Nephron (organoid): Measurements from ENCODE around the gene OR4D1.
A peak's percentile ranks its signal among the peaks of the same experiment; 100 is the strongest.

Experiments used
- H3K27ac Mint-ChIP-seq, 3 experiments: 2 replicates each; pipeline ENCODE4 v1.8.0; 2020; ENCODE audit warnings: mixed read lengths in 3 of 3, mild to moderate bottlenecking in 2 of 3, moderate library complexity in 1 of 3
- H3K27me3 Mint-ChIP-seq: 2 replicates; pipeline ENCODE4 v1.8.0; 2021; ENCODE audit warnings: low read depth, mild to moderate bottlenecking, moderate library complexity, mixed read lengths
- H3K36me3 Mint-ChIP-seq: 2 replicates; pipeline ENCODE4 v1.8.0; 2020; ENCODE audit warnings: low read depth, mixed read lengths
- H3K4me1 Mint-ChIP-seq: 2 replicates; pipeline ENCODE4 v1.8.0; 2020; ENCODE audit warnings: mixed read lengths
- H3K4me3 Mint-ChIP-seq, 3 experiments: 2 replicates each; pipeline ENCODE4 v1.8.0; 2020; ENCODE audit warnings: mild to moderate bottlenecking in 3 of 3, mixed read lengths in 3 of 3, moderate library complexity in 2 of 3
- H3K9me3 Mint-ChIP-seq: 2 replicates; pipeline ENCODE4 v1.8.0; 2020; ENCODE audit warnings: mixed read lengths
- TF ChIP-seq, protein P1 (sequence below), 3 experiments: fragments of 200-600 bp; sonication (generic); IDR thresholded peaks; one replicate each; pipeline ENCODE4 v1.5.0; 2021; ENCODE audit warnings: antibody characterized with exemption in 3 of 3; ENCODE audit not compliant: unreplicated experiment in 3 of 3

Gene OR4D1

DNA sequence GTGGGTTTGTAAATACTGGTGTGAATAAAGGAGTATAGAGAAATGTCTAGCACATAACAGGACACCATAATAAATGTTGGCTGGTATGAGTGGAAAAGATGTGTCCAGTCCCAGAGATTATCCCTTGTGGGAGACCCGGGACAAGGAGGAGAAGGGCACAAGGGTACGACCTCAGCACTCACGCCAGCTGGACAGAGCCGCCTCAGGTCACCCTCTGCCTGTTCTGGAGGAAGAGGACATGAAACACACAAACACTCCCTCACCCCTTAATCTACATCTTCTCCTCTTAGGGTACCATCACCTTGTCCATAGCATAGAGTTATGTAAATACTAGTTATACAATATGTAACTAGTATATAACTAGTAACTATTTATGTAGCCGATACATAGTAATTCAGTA is 38.2 kb upstream of the OR4D1 start:
- Mint-ChIP-seq H3K9me3 (peaks cover 4% of the 10 kb centered on the region), H3K36me3 (no peaks in the 10 kb centered on the region), H3K27me3 (peaks cover 31% of the 10 kb centered on the region), H3K27ac (no peak overlapping the region), H3K4me1 (no peaks in the 10 kb centered on the region), H3K4me3 (no peak overlapping the region)
- TF ChIP-seq, protein P1, sequence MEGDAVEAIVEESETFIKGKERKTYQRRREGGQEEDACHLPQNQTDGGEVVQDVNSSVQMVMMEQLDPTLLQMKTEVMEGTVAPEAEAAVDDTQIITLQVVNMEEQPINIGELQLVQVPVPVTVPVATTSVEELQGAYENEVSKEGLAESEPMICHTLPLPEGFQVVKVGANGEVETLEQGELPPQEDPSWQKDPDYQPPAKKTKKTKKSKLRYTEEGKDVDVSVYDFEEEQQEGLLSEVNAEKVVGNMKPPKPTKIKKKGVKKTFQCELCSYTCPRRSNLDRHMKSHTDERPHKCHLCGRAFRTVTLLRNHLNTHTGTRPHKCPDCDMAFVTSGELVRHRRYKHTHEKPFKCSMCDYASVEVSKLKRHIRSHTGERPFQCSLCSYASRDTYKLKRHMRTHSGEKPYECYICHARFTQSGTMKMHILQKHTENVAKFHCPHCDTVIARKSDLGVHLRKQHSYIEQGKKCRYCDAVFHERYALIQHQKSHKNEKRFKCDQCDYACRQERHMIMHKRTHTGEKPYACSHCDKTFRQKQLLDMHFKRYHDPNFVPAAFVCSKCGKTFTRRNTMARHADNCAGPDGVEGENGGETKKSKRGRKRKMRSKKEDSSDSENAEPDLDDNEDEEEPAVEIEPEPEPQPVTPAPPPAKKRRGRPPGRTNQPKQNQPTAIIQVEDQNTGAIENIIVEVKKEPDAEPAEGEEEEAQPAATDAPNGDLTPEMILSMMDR (IDR thresholded peaks at IDR 0.05; ENCODE audit: unreplicated experiment in 3 of 3), result no peak

GRCh38 chr17:58111676-58112075 is 36.5 kb upstream of the OR4D1 start:
- peaks cover 4% of the 10 kb centered on the region for H3K9me3 Mint-ChIP-seq
- H3K36me3 Mint-ChIP-seq, result no peaks in the 10 kb centered on the region
- TF ChIP-seq, protein P1 (IDR thresholded peaks at IDR 0.05; ENCODE audit: unreplicated experiment in 3 of 3), result no peak
- H3K27ac Mint-ChIP-seq, result no peak overlapping the region
- H3K27me3 Mint-ChIP-seq, result peaks cover 45% of the 10 kb centered on the region
- H3K4me3 Mint-ChIP-seq, result no peak overlapping the region
- no peaks in the 10 kb centered on the region for H3K4me1 Mint-ChIP-seq

DNA sequence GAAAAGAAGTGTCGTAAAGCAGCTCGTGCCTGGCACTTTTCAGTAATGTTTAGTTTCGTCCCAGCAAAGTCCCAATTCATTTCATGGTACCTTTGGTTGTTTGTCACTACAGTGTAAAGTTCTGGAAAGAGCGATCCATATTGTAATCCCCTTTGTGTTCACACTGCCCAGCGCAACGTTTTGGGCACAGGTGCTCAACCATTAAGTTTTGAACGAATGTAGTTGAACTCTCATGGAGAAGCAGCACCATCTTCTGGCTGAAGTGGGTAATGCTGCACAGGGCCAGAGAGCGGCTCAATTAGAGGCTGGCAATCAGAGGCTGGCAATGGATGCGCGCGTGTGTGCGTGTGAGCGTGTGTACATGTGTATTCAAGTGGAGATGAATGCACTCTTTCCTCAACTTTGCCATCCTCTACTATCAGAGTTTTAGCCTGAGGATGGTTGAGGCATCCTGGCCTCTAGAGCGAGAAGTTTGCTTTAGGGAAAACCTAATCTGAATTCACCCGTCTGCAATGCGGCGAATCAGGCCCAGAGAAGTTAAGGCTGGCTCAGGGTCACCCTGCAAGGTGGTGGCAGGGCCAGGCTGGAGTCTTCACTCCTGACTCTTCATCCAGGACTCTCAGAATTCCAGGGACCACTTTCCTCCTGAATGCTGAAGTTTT is 35.1 kb upstream of the OR4D1 start:
- no peaks in the 10 kb centered on the region for H3K36me3 Mint-ChIP-seq
- peaks cover 46% of the 10 kb centered on the region for H3K27me3 Mint-ChIP-seq
- no peaks in the 10 kb centered on the region for H3K4me1 Mint-ChIP-seq
- H3K9me3 Mint-ChIP-seq, result no peaks in the 10 kb centered on the region
- no peak overlapping the region for H3K4me3 Mint-ChIP-seq
- H3K27ac Mint-ChIP-seq, result no peak overlapping the region
- TF ChIP-seq, protein P1 (IDR thresholded peaks at IDR 0.05; ENCODE audit: unreplicated experiment in 3 of 3), result peak; percentile 88 to 93 (median 91)

GRCh38 chr17:58113947-58114346 is 34.2 kb upstream of the OR4D1 start:
- Mint-ChIP-seq H3K9me3 (no peaks in the 10 kb centered on the region), H3K4me3 (no peak overlapping the region), H3K36me3 (no peaks in the 10 kb centered on the region), H3K27me3 (peaks cover 50% of the 10 kb centered on the region), H3K4me1 (no peaks in the 10 kb centered on the region), H3K27ac (no peak overlapping the region)
- TF ChIP-seq, protein P1 (IDR thresholded peaks at IDR 0.05; ENCODE audit: unreplicated experiment in 3 of 3), result no peak

GRCh38 chr17:58117382-58117781 is 30.8 kb upstream of the OR4D1 start:
- Mint-ChIP-seq H3K4me3 (no peak overlapping the region), H3K36me3 (no peaks in the 10 kb centered on the region), H3K27me3 (peaks cover 49% of the 10 kb centered on the region), H3K4me1 (no peaks in the 10 kb centered on the region), H3K27ac (no peak overlapping the region), H3K9me3 (no peaks in the 10 kb centered on the region)
- TF ChIP-seq, protein P1 (IDR thresholded peaks at IDR 0.05; ENCODE audit: unreplicated experiment in 3 of 3), result no peak

GRCh38 chr17:58119491-58119890 is 28.7 kb upstream of the OR4D1 start:
- TF ChIP-seq, protein P1 (IDR thresholded peaks at IDR 0.05; ENCODE audit: unreplicated experiment in 3 of 3), result no peak
- Mint-ChIP-seq H3K4me3 (no peak overlapping the region), H3K4me1 (no peaks in the 10 kb centered on the region), H3K27me3 (peaks cover 36% of the 10 kb centered on the region), H3K36me3 (no peaks in the 10 kb centered on the region), H3K27ac (no peak overlapping the region), H3K9me3 (no peaks in the 10 kb centered on the region)
